ENCODE data around the gene METRNL. TPM values are rescaled to one million over a fixed set of nuclear protein-coding genes. Genes with fewer than 3 reads are reported as not detected.

The METRNL gene
- total RNA-seq, 1 donor from 2014 or later: 156 TPM

DNA sequence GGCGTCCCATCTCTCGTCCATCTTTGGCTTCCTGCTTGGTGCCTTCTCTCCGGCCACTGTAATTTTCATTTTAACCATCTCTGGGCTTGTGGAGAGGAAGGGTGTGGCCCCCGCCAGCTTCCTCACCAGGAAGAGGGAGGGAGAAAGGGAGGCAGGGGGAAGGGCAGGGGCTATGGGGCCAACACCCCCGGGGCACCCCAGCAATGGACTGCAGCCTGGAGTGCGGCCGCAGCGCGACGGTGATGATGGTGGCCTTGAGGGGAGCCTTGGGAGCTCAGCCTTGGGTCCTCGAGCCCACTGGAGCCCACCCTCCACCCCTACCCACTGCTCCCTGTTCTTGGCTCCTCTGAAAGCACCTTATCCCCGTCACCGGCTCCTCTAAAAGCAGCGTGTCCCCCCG lies 9.5 kb downstream of the METRNL start:
- intact Hi-C loops (cut with DNase I): no loop called here
- no peaks in the 10 kb centered on the region for H3K9me3 ChIP-seq
- peaks cover 88% of the 10 kb centered on the region for H3K4me1 ChIP-seq
- peaks cover 0 to 29% of the 10 kb centered on the region in 2 donors for H3K36me3 ChIP-seq
- no peak overlapping the region for H3K4me3 ChIP-seq
- no peak for DNase-seq (ENCODE audit: extremely low spot score in 2 of 2)
- TF ChIP-seq POLR2A (IDR thresholded peaks at IDR 0.05): no peak
- TF ChIP-seq, protein P1, sequence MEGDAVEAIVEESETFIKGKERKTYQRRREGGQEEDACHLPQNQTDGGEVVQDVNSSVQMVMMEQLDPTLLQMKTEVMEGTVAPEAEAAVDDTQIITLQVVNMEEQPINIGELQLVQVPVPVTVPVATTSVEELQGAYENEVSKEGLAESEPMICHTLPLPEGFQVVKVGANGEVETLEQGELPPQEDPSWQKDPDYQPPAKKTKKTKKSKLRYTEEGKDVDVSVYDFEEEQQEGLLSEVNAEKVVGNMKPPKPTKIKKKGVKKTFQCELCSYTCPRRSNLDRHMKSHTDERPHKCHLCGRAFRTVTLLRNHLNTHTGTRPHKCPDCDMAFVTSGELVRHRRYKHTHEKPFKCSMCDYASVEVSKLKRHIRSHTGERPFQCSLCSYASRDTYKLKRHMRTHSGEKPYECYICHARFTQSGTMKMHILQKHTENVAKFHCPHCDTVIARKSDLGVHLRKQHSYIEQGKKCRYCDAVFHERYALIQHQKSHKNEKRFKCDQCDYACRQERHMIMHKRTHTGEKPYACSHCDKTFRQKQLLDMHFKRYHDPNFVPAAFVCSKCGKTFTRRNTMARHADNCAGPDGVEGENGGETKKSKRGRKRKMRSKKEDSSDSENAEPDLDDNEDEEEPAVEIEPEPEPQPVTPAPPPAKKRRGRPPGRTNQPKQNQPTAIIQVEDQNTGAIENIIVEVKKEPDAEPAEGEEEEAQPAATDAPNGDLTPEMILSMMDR (IDR thresholded peaks at IDR 0.05): no peak
- TF ChIP-seq POLR2AphosphoS5 (IDR thresholded peaks at IDR 0.05; ENCODE audit: insufficient read depth in 1 of 2, low read depth in 1 of 2): no peak
- no peaks in the 10 kb centered on the region for H3K27me3 ChIP-seq
- H3K27ac ChIP-seq: peak overlapping the region; percentile 86

DNA sequence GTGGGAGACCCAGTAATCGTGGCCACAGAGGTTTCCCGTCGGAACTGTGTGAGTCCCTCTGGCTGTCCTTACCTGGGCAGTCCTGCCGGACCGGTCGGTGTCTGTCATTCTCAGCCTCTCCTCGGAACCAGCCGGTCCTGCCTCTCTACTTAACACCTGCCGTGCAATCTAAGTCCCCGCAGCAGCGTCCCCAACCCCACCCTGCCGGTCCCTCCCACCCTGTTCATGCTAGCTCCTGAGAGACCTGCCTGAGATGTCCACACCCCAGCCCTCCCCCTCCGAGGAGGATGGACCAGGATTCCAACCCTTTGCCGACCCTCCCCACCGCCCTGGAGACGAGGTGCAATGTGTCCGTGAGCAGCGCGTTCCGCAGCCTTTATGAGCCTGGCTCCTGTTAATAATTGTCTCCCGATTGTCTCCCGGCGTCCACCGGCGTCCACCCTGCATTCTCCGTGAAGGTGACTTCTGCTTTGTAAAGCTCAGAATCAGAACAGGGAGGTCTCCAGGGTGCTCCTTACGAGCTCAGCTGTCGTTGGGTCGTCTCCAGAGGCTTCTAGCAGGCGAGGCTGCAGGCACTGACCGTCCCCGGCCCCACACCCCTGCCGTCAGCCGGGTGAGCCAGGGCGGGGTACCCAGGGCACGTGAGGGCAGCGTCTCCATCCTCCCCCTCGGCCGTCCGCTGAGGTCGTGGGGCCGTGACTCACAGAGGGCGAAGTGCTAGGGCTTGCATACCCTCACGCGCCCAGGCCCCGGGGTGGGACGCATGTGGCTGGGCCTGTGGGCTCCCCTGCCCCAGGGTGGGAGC lies 10.1 kb downstream of the METRNL start:
- H3K4me3 ChIP-seq: peak overlapping the region in 1 of 2 donors; percentile 6
- intact Hi-C loops (cut with DNase I): no loop called here
- TF ChIP-seq POLR2AphosphoS5 (IDR thresholded peaks at IDR 0.05; ENCODE audit: insufficient read depth in 1 of 2, low read depth in 1 of 2): peak in 1 of 2 donors; percentile 61
- no peak for TF ChIP-seq POLR2A (IDR thresholded peaks at IDR 0.05)
- TF ChIP-seq, protein P1 (IDR thresholded peaks at IDR 0.05): no peak
- no peaks in the 10 kb centered on the region for H3K9me3 ChIP-seq
- H3K27ac ChIP-seq: peak overlapping the region; percentile 86
- H3K4me1 ChIP-seq: peaks cover 82% of the 10 kb centered on the region
- no peak for DNase-seq (ENCODE audit: extremely low spot score in 2 of 2)
- H3K27me3 ChIP-seq: no peaks in the 10 kb centered on the region
- peaks cover 0 to 35% of the 10 kb centered on the region in 2 donors for H3K36me3 ChIP-seq

DNA sequence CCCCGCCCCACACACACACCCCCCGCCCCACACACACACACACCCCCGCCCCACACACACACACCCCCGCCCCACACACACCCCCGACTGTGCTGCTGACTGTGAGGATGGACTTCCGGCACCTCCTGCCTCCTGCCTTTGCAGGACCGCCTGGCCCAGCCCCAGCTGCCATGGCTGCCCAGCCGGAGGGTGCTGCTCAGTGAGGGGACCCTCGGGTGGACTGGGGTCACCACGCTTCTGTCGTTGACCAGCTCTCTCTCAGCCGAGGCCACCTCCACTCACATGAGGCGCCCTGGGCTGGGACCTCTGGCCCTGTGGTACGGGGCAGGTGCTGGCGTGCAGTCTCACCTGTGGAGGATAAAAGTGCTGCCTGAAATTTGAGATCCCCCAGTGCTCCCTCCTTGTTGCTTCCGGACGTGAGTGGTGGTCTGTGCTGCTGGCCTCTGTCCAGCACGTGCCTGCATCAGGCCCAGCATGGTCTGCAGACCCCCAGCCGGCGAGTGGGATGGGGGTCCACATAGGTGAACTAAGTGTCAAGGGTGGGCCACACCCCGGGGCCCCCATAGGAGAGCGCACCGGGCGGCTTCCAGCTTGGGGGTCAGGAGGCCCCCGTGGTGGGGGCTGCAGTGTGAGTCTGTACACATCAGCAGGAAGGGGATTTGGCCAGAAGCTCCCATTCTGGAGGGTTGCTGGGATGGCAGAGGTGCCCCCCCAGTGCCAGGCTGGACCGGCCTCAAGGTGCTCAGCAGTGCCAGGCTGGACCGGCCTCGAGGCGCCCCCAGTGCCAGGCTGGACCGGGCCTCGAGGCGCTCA lies 11.2 kb downstream of the METRNL start:
- peaks cover 71% of the 10 kb centered on the region for H3K4me1 ChIP-seq
- H3K4me3 ChIP-seq: peak overlapping the region in 1 of 2 donors; percentile 20

GRCh38 chr17:83091257-83092141 lies 12.1 kb downstream of the METRNL start:
- Histone ChIP-seq H3K27me3 (no peaks in the 10 kb centered on the region), H3K9me3 (no peaks in the 10 kb centered on the region), H3K36me3 (peaks cover 0 to 41% of the 10 kb centered on the region in 2 donors), H3K4me3 (peak overlapping the region in 1 of 2 donors; percentile 20), H3K27ac (peak overlapping the region; percentile 84), H3K4me1 (peaks cover 66% of the 10 kb centered on the region)
- peak; percentile 23 to 35 for TF ChIP-seq POLR2AphosphoS5 (IDR thresholded peaks at IDR 0.05; ENCODE audit: insufficient read depth in 1 of 2, low read depth in 1 of 2)
- TF ChIP-seq, protein P1 (IDR thresholded peaks at IDR 0.05): no peak
- DNase-seq (ENCODE audit: extremely low spot score in 2 of 2): no peak
- intact Hi-C loops (cut with DNase I): no loop called here

More for the DNA sequence above, 11.2 kb downstream of the METRNL start:
- H3K36me3 ChIP-seq: peaks cover 0 to 40% of the 10 kb centered on the region in 2 donors
- intact Hi-C loops (cut with DNase I): no loop called here
- no peak for DNase-seq (ENCODE audit: extremely low spot score in 2 of 2)
- H3K9me3 ChIP-seq: no peaks in the 10 kb centered on the region
- no peaks in the 10 kb centered on the region for H3K27me3 ChIP-seq
- H3K27ac ChIP-seq: peak overlapping the region; percentile 84
- TF ChIP-seq, protein P1 (IDR thresholded peaks at IDR 0.05): no peak
- no peak for TF ChIP-seq POLR2AphosphoS5 (IDR thresholded peaks at IDR 0.05; ENCODE audit: insufficient read depth in 1 of 2, low read depth in 1 of 2)
- TF ChIP-seq POLR2A (IDR thresholded peaks at IDR 0.05): no peak
